Sigmoid colon (tissue), 4 donors: ENCODE results near the gene ACCSL.

Experiments used
- POLR2AphosphoS5 ChIP-seq, 4 donors: sonication (generic); formaldehyde crosslinking; IDR thresholded peaks; one replicate each; pipeline ENCODE4 v1.6.1; 2017; ENCODE audit warnings: antibody characterized with exemption in 4 of 4
- TF ChIP-seq, protein P1 (sequence below), 4 experiments: fragments of 450-650 bp in 3 of 4; fragments of 200-600 bp in 1 of 4; IDR thresholded peaks; one replicate each; pipeline ENCODE4 v1.5.1; 2016 to 2019; ENCODE audit warnings: antibody characterized with exemption in 4 of 4, mild to moderate bottlenecking in 3 of 4, moderate library complexity in 2 of 4

- TF ChIP-seq, protein P1, sequence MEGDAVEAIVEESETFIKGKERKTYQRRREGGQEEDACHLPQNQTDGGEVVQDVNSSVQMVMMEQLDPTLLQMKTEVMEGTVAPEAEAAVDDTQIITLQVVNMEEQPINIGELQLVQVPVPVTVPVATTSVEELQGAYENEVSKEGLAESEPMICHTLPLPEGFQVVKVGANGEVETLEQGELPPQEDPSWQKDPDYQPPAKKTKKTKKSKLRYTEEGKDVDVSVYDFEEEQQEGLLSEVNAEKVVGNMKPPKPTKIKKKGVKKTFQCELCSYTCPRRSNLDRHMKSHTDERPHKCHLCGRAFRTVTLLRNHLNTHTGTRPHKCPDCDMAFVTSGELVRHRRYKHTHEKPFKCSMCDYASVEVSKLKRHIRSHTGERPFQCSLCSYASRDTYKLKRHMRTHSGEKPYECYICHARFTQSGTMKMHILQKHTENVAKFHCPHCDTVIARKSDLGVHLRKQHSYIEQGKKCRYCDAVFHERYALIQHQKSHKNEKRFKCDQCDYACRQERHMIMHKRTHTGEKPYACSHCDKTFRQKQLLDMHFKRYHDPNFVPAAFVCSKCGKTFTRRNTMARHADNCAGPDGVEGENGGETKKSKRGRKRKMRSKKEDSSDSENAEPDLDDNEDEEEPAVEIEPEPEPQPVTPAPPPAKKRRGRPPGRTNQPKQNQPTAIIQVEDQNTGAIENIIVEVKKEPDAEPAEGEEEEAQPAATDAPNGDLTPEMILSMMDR (IDR thresholded peaks at IDR 0.05), result peak; percentile 39 to 73 (median 40)
- no peak for TF ChIP-seq POLR2AphosphoS5 (IDR thresholded peaks at IDR 0.05)
Observed at GRCh38 chr11:44094260-44094868, 46.6 kb downstream of the ACCSL start.
